ENCODE measurements around the gene SFMBT2.

Gene SFMBT2

GRCh38 chr10:7409045-7409731, 1.6 kb downstream of the SFMBT2 start:
- no peak for DNase-seq (ENCODE audit: low read depth)
- no peaks in the 10 kb centered on the region for H3K36me3 ChIP-seq (ENCODE audit: control insufficient read depth, insufficient read depth, low read length, severe bottlenecking)

GRCh38 chr10:7408291-7409044, 2.4 kb downstream of the SFMBT2 start:
- peaks cover 16% of the 10 kb centered on the region for H3K4me1 ChIP-seq (ENCODE audit: control insufficient read depth, insufficient read depth, low read length)
- peak overlapping the region; percentile 81 for H3K9ac ChIP-seq (ENCODE audit: low read length)
- no peaks in the 10 kb centered on the region for H3K36me3 ChIP-seq (ENCODE audit: control insufficient read depth, insufficient read depth, low read length, severe bottlenecking)
- H3K9me3 ChIP-seq (ENCODE audit: control insufficient read depth, low read length), result no peaks in the 10 kb centered on the region
- peak overlapping the region; percentile 85 for H3K4me3 ChIP-seq (ENCODE audit: low read length)
- H3K27me3 ChIP-seq (replicated peaks; ENCODE audit: control insufficient read depth, insufficient read depth, low read length), result peaks cover 14% of the 10 kb centered on the region
- DNase-seq (ENCODE audit: low read depth), result peak; percentile 39

More at GRCh38 chr10:7409045-7409731, 1.6 kb downstream of the SFMBT2 start:
- H3K9ac ChIP-seq (ENCODE audit: low read length), result peak overlapping the region; percentile 74
- H3K4me1 ChIP-seq (ENCODE audit: control insufficient read depth, insufficient read depth, low read length), result peaks cover 16% of the 10 kb centered on the region
- peaks cover 19% of the 10 kb centered on the region for H3K27me3 ChIP-seq (replicated peaks; ENCODE audit: control insufficient read depth, insufficient read depth, low read length)
- peak overlapping the region; percentile 85 for H3K4me3 ChIP-seq (ENCODE audit: low read length)
- no peaks in the 10 kb centered on the region for H3K9me3 ChIP-seq (ENCODE audit: control insufficient read depth, low read length)

GRCh38 chr10:7407368-7408290, 3.2 kb downstream of the SFMBT2 start:
- peak; percentile 28 for DNase-seq (ENCODE audit: low read depth)
- H3K4me1 ChIP-seq (ENCODE audit: control insufficient read depth, insufficient read depth, low read length), result peaks cover 16% of the 10 kb centered on the region
- H3K36me3 ChIP-seq (ENCODE audit: control insufficient read depth, insufficient read depth, low read length, severe bottlenecking), result no peaks in the 10 kb centered on the region
- H3K27me3 ChIP-seq (replicated peaks; ENCODE audit: control insufficient read depth, insufficient read depth, low read length), result peaks cover 11% of the 10 kb centered on the region
- no peaks in the 10 kb centered on the region for H3K9me3 ChIP-seq (ENCODE audit: control insufficient read depth, low read length)
- peak overlapping the region; percentile 85 for H3K4me3 ChIP-seq (ENCODE audit: low read length)
- H3K9ac ChIP-seq (ENCODE audit: low read length), result peak overlapping the region; percentile 81

DNA sequence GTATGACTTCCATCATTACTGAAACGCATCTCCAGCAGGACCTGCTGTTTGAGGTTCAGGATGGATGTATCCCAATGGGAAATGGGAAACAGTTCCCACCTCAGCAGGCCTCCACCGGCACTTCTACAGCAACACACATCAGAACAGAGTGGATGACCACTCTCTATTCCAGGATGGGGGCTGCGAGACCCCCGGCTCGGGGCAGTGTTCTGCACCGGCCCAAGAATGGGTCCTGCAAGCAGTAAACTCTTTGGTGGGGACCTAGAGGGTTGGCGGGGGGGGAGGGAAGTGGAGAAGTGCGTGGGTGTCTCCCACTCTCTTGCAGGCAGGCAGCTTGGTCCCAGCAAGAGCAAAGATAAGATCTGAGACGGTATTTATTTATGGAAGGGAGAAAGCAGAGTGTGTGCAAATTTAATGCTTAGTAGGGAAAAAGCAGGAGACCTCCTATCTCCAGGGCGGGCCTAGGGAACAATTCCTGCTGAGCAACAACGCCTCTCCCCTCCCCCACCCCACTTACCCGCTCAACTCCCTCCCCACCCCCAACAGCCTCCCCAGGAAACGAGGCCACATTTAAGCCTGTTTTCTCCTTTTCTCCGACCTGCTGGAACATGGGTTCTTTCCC, 4.0 kb downstream of the SFMBT2 start:
- peak overlapping the region; percentile 85 for H3K4me3 ChIP-seq (ENCODE audit: low read length)

GRCh38 chr10:7405637-7406036, 5.2 kb downstream of the SFMBT2 start:
- Histone ChIP-seq H3K27me3 (replicated peaks; ENCODE audit: control insufficient read depth, insufficient read depth, low read length) (no peaks in the 10 kb centered on the region), H3K9ac (ENCODE audit: low read length) (no peak overlapping the region), H3K4me3 (ENCODE audit: low read length) (no peak overlapping the region), H3K36me3 (ENCODE audit: control insufficient read depth, insufficient read depth, low read length, severe bottlenecking) (no peaks in the 10 kb centered on the region), H3K9me3 (ENCODE audit: control insufficient read depth, low read length) (no peaks in the 10 kb centered on the region), H3K4me1 (ENCODE audit: control insufficient read depth, insufficient read depth, low read length) (peaks cover 16% of the 10 kb centered on the region)
- DNase-seq (ENCODE audit: low read depth), result no peak

More for the DNA sequence above, 4.0 kb downstream of the SFMBT2 start:
- H3K4me1 ChIP-seq (ENCODE audit: control insufficient read depth, insufficient read depth, low read length), result peaks cover 16% of the 10 kb centered on the region
- no peaks in the 10 kb centered on the region for H3K36me3 ChIP-seq (ENCODE audit: control insufficient read depth, insufficient read depth, low read length, severe bottlenecking)
- peak overlapping the region; percentile 81 for H3K9ac ChIP-seq (ENCODE audit: low read length)
- H3K27me3 ChIP-seq (replicated peaks; ENCODE audit: control insufficient read depth, insufficient read depth, low read length), result peaks cover 4% of the 10 kb centered on the region
- no peak for DNase-seq (ENCODE audit: low read depth)
- H3K9me3 ChIP-seq (ENCODE audit: control insufficient read depth, low read length), result no peaks in the 10 kb centered on the region

DNA sequence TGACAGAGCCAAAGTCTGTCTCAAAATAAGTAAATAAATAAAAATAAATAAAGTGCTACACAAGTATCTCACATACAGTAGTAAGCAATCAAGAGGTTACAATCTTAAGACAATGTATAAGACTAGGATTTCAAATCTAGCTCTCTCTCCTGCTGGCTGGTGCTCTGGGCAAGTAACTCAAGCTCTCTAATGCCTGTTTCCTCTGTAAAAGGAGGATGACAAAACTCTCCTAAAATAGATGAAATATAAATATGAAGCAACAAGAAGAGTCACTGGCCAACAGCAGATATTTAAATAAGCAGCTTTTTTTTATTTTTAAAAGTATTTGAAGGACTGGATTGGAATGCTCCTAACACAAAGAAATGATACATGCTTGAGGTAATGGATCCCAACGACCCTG, 7.2 kb downstream of the SFMBT2 start:
- Histone ChIP-seq H3K9me3 (ENCODE audit: control insufficient read depth, low read length) (no peaks in the 10 kb centered on the region), H3K9ac (ENCODE audit: low read length) (no peak overlapping the region), H3K4me3 (ENCODE audit: low read length) (no peak overlapping the region), H3K27me3 (replicated peaks; ENCODE audit: control insufficient read depth, insufficient read depth, low read length) (no peaks in the 10 kb centered on the region), H3K4me1 (ENCODE audit: control insufficient read depth, insufficient read depth, low read length) (peaks cover 15% of the 10 kb centered on the region), H3K36me3 (ENCODE audit: control insufficient read depth, insufficient read depth, low read length, severe bottlenecking) (no peaks in the 10 kb centered on the region)
- DNase-seq (ENCODE audit: low read depth), result no peak

DNA sequence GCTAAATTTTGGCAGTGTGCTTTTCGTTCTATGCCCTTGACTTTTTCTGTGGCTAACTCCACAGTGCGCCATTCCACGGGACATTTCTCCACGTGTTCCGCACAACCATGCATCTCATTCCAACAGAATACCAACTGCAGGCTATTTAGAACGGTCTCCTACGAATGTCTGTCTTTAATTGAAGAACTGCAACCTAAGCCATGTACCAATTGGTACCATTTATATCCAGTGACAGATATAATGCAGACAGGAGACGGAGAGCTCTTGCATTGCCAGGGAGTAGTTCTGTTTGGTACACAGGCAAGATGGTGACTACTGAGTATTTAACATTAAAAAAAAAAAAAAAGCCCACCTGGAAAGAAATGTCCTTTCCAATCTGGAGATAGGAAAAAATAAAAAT, 9.1 kb downstream of the SFMBT2 start:
- H3K9me3 ChIP-seq (ENCODE audit: control insufficient read depth, low read length), result no peaks in the 10 kb centered on the region
- no peak for DNase-seq (ENCODE audit: low read depth)
- H3K9ac ChIP-seq (ENCODE audit: low read length), result no peak overlapping the region
- no peaks in the 10 kb centered on the region for H3K27me3 ChIP-seq (replicated peaks; ENCODE audit: control insufficient read depth, insufficient read depth, low read length)
- no peak overlapping the region for H3K4me3 ChIP-seq (ENCODE audit: low read length)
- H3K36me3 ChIP-seq (ENCODE audit: control insufficient read depth, insufficient read depth, low read length, severe bottlenecking), result no peaks in the 10 kb centered on the region
- H3K4me1 ChIP-seq (ENCODE audit: control insufficient read depth, insufficient read depth, low read length), result no peaks in the 10 kb centered on the region

DNA sequence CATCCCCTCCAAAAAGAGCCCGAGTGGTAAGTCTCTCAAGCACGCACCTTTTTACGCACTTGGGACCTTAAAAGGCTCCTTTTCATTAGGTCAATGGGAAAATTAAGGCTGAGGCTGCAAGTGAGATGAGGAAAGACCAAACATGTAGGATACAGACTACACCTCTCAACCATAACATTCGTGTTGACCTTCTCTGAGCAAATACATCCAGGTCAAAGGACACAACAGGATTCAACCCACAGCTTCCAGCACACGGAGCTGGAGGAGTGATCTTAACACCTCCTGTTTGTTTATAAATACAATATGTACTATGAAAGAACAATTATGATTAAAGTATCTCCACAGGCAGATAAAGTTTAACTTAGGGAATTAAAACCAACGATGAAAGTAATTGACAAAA, 9.7 kb downstream of the SFMBT2 start:
- no peaks in the 10 kb centered on the region for H3K4me1 ChIP-seq (ENCODE audit: control insufficient read depth, insufficient read depth, low read length)
- DNase-seq (ENCODE audit: low read depth), result no peak
- H3K36me3 ChIP-seq (ENCODE audit: control insufficient read depth, insufficient read depth, low read length, severe bottlenecking), result no peaks in the 10 kb centered on the region
- H3K4me3 ChIP-seq (ENCODE audit: low read length), result no peak overlapping the region
- H3K27me3 ChIP-seq (replicated peaks; ENCODE audit: control insufficient read depth, insufficient read depth, low read length), result no peaks in the 10 kb centered on the region
- no peaks in the 10 kb centered on the region for H3K9me3 ChIP-seq (ENCODE audit: control insufficient read depth, low read length)
- H3K9ac ChIP-seq (ENCODE audit: low read length), result no peak overlapping the region

DNA sequence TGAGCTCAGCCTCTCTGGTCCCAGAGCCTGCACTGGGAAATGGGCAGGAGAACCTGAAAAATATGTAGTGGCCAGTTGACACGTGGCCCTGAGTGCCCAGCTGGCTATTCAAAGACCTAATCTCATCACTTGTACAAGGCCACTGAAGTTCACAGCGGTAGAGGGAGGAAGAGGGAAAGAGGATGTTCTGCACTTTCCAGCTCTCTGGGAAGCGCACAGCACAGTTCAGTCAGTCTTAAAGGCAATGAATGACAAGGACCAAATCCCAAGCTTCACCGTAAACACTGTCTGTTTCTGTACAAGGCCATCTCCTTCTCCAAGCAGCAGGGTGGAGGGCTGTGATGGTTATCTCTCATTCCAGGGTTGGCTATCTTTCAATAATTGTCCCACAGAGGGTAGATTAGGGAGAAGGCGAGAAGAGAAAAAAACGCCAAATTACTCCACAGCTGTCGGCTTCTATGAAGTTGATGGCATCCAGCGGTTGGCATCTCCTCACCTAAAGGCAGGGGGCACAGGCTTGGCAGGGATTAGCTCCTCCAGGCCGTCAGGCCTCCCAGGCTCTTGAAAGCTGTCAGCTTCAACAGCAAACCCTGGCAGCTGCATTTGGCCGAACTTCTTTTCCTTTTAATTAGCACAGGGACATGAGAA, 10.6 kb downstream of the SFMBT2 start:
- DNase-seq (ENCODE audit: low read depth), result no peak
- Histone ChIP-seq H3K36me3 (ENCODE audit: control insufficient read depth, insufficient read depth, low read length, severe bottlenecking) (no peaks in the 10 kb centered on the region), H3K9me3 (ENCODE audit: control insufficient read depth, low read length) (no peaks in the 10 kb centered on the region), H3K9ac (ENCODE audit: low read length) (no peak overlapping the region), H3K27me3 (replicated peaks; ENCODE audit: control insufficient read depth, insufficient read depth, low read length) (no peaks in the 10 kb centered on the region), H3K4me1 (ENCODE audit: control insufficient read depth, insufficient read depth, low read length) (no peaks in the 10 kb centered on the region), H3K4me3 (ENCODE audit: low read length) (no peak overlapping the region)

DNA sequence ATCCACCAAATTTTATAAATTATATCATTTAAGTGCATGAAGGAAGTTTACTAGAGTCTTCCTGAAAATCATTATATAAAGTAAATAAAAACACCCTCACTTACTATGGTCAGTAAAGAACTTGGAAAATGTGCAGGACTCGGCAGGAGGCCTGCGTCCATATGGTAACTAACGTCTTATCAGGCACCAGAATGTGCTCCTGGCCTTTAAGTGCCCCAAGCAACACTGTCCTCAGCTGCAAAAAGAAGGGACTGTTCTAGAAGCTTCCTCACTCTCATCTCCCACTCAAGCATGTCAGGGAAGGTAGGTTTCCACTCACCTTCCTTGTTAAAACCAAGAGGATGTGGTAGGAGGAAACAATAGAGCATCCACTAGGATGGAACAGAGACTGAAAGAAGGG, 11.3 kb downstream of the SFMBT2 start:
- no peak for DNase-seq (ENCODE audit: low read depth)
- no peaks in the 10 kb centered on the region for H3K36me3 ChIP-seq (ENCODE audit: control insufficient read depth, insufficient read depth, low read length, severe bottlenecking)
- H3K9ac ChIP-seq (ENCODE audit: low read length), result no peak overlapping the region
- H3K9me3 ChIP-seq (ENCODE audit: control insufficient read depth, low read length), result no peaks in the 10 kb centered on the region
- H3K4me1 ChIP-seq (ENCODE audit: control insufficient read depth, insufficient read depth, low read length), result no peaks in the 10 kb centered on the region
- no peak overlapping the region for H3K4me3 ChIP-seq (ENCODE audit: low read length)
- H3K27me3 ChIP-seq (replicated peaks; ENCODE audit: control insufficient read depth, insufficient read depth, low read length), result no peaks in the 10 kb centered on the region

All from adipocyte (in vitro differentiated cells).